ENCODE measurements around the gene DLEC1. TPM values are rescaled to one million over a fixed set of nuclear protein-coding genes. Genes with fewer than 3 reads are reported as not detected.

The DLEC1 gene
- total and polyA plus RNA-seq, 2 donors (not counting 1 experiment from before 2014, with no cell fraction given) = 0.52 to 2.1 TPM

DNA sequence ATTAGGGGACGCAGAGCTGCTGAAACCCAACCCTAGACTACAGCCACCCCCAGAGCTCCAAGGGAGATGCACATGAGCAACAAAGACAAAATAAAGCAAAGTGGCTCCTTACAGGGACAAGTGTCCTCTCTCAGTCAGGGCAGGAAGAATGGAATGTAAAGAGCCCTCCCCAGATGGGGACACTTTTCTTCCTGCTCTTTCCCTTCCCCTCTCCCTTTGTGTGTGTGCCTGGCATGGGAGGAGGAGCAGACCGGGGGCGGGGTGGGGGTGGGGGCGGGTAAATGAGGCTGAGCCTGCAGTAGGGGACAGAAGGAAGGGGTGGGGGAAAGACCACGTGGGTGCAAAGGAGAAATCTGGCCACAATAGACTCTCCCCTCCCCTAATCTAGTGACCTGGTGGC lies 60.5 kb downstream of the DLEC1 start:
- TF ChIP-seq EZH2 (IDR thresholded peaks at IDR 0.05; ENCODE audit: borderline replicate concordance, insufficient read depth, low read depth, low read length, poor library complexity, severe bottlenecking) = no peak
- TF ChIP-seq, protein P1, sequence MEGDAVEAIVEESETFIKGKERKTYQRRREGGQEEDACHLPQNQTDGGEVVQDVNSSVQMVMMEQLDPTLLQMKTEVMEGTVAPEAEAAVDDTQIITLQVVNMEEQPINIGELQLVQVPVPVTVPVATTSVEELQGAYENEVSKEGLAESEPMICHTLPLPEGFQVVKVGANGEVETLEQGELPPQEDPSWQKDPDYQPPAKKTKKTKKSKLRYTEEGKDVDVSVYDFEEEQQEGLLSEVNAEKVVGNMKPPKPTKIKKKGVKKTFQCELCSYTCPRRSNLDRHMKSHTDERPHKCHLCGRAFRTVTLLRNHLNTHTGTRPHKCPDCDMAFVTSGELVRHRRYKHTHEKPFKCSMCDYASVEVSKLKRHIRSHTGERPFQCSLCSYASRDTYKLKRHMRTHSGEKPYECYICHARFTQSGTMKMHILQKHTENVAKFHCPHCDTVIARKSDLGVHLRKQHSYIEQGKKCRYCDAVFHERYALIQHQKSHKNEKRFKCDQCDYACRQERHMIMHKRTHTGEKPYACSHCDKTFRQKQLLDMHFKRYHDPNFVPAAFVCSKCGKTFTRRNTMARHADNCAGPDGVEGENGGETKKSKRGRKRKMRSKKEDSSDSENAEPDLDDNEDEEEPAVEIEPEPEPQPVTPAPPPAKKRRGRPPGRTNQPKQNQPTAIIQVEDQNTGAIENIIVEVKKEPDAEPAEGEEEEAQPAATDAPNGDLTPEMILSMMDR (IDR thresholded peaks at IDR 0.05) = no peak
- CTCF ChIA-PET = no interaction called here
- no CpG with 5 or more reads among the region's 5 CpGs for WGBS (ENCODE audit: insufficient coverage)

DNA sequence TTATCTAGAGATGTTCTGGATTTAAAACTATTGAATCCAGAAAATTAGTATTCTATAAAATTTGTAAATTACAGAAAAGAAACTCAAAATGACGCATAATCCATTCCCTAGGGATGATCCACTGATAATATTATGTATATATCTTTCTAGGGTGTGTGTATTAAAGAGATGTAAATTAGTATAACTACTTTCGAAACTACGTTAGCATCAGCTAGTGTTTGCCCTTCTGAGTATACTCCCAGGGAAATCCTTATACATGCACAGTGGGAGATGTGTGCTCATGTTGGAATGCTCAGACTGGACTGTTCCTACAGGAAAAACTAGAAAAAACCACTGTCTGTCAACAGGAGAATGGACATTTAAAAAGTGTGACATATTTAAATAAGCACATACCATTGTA lies 61.5 kb downstream of the DLEC1 start:
- ATAC-seq (ENCODE audit: low read depth) (no peak), DNase-seq (no peak)
- H3K27me3 ChIP-seq (replicated peaks in 1 of 4; ENCODE audit: control extremely low read depth in 1 of 4, control insufficient read depth in 3 of 4, insufficient read depth in 4 of 4, low read length in 3 of 4) = peaks cover 0 to 6% (median 0%) of the 10 kb centered on the region in 4 experiments
- ChIA-PET CTCF (interaction anchor here (0.6 kb wide), 1 partner anchor 180 kb away, joined by 3 read pairs; no protein-coding TSS in a partner anchor), POLR2A (no interaction called here)
- H3K4me1 ChIP-seq (ENCODE audit: control insufficient read depth in 2 of 2, insufficient read depth in 2 of 2, low read length in 2 of 2) = peaks cover 3 to 9% of the 10 kb centered on the region in 2 donors
- H3K9ac ChIP-seq (ENCODE audit: low read length) = no peak overlapping the region
- Mint-ChIP-seq H3K4me3 (no peak overlapping the region), H3K27ac (no peak overlapping the region), H3K4me1 (peaks cover 8% of the 10 kb centered on the region), H3K27me3 (peaks cover 14% of the 10 kb centered on the region), H3K9me3 (ENCODE audit: insufficient read depth) (peaks cover 2% of the 10 kb centered on the region)
- no peaks in the 10 kb centered on the region for H4K20me1 ChIP-seq (ENCODE audit: control insufficient read depth, insufficient read depth, low read length, poor library complexity, severe bottlenecking)
- no peak overlapping the region for H3K4me2 ChIP-seq (replicated peaks; ENCODE audit: low read depth, low read length, poor library complexity, severe bottlenecking)
- H3K9me3 ChIP-seq (ENCODE audit: control extremely low read depth in 1 of 3, control insufficient read depth in 2 of 3, insufficient read depth in 1 of 3, low read length in 2 of 3) = peaks cover 3 to 12% (median 4%) of the 10 kb centered on the region in 3 donors
- intact Hi-C loops (cut with micrococcal nuclease) = no loop called here
- H2AFZ ChIP-seq (ENCODE audit: insufficient read depth, low read depth, low read length, poor library complexity, severe bottlenecking) = no peak overlapping the region
- H3K36me3 ChIP-seq (replicated peaks in 1 of 2; ENCODE audit: control extremely low read depth in 1 of 2, control insufficient read depth in 1 of 2, extremely low read depth in 1 of 2, insufficient read depth in 2 of 2, low read length in 1 of 2) = no peaks in the 10 kb centered on the region
- no CpG with 5 or more reads among the region's 3 CpGs for WGBS (ENCODE audit: insufficient coverage)
- H3K27ac ChIP-seq (ENCODE audit: low read length in 2 of 2) = no peak overlapping the region
- H3K4me3 ChIP-seq (ENCODE audit: control extremely low read depth in 1 of 5, extremely low read depth in 1 of 5, insufficient read depth in 1 of 5, low read depth in 2 of 5, low read length in 4 of 5) = no peak overlapping the region
- TF ChIP-seq EZH2 (IDR thresholded peaks at IDR 0.05; ENCODE audit: borderline replicate concordance, insufficient read depth, low read depth, low read length, poor library complexity, severe bottlenecking) = no peak
- TF ChIP-seq, protein P1 (IDR thresholded peaks at IDR 0.05) = no peak
- no peaks in the 10 kb centered on the region for H3K79me2 ChIP-seq (ENCODE audit: control insufficient read depth, insufficient read depth, low read length)

More for the DNA sequence above, 60.5 kb downstream of the DLEC1 start:
- H3K79me2 ChIP-seq (ENCODE audit: control insufficient read depth, insufficient read depth, low read length) = no peaks in the 10 kb centered on the region
- Mint-ChIP-seq H3K27me3 (peaks cover 14% of the 10 kb centered on the region), H3K27ac (no peak overlapping the region), H3K4me1 (peaks cover 8% of the 10 kb centered on the region), H3K9me3 (ENCODE audit: insufficient read depth) (no peaks in the 10 kb centered on the region), H3K4me3 (no peak overlapping the region)
- DNase-seq (no peak), ATAC-seq (ENCODE audit: low read depth) (no peak)
- peaks cover under 1 to 3% (median 3%) of the 10 kb centered on the region in 3 donors for H3K9me3 ChIP-seq (ENCODE audit: control extremely low read depth in 1 of 3, control insufficient read depth in 2 of 3, insufficient read depth in 1 of 3, low read length in 2 of 3)
- no peaks in the 10 kb centered on the region for H4K20me1 ChIP-seq (ENCODE audit: control insufficient read depth, insufficient read depth, low read length, poor library complexity, severe bottlenecking)
- peaks cover 3 to 9% of the 10 kb centered on the region in 2 donors for H3K4me1 ChIP-seq (ENCODE audit: control insufficient read depth in 2 of 2, insufficient read depth in 2 of 2, low read length in 2 of 2)
- H3K27me3 ChIP-seq (replicated peaks in 1 of 4; ENCODE audit: control extremely low read depth in 1 of 4, control insufficient read depth in 3 of 4, insufficient read depth in 4 of 4, low read length in 3 of 4) = peaks cover 0 to 6% (median 0%) of the 10 kb centered on the region in 4 experiments
- no peak overlapping the region for H3K4me3 ChIP-seq (ENCODE audit: control extremely low read depth in 1 of 5, extremely low read depth in 1 of 5, insufficient read depth in 1 of 5, low read depth in 2 of 5, low read length in 4 of 5)
- H2AFZ ChIP-seq (ENCODE audit: insufficient read depth, low read depth, low read length, poor library complexity, severe bottlenecking) = no peak overlapping the region
- no peak overlapping the region for H3K27ac ChIP-seq (ENCODE audit: low read length in 2 of 2)
- POLR2A ChIA-PET = no interaction called here
- H3K36me3 ChIP-seq (replicated peaks in 1 of 2; ENCODE audit: control extremely low read depth in 1 of 2, control insufficient read depth in 1 of 2, extremely low read depth in 1 of 2, insufficient read depth in 2 of 2, low read length in 1 of 2) = no peaks in the 10 kb centered on the region
- intact Hi-C loops (cut with micrococcal nuclease) = no loop called here
- H3K4me2 ChIP-seq (replicated peaks; ENCODE audit: low read depth, low read length, poor library complexity, severe bottlenecking) = no peak overlapping the region
- no peak overlapping the region for H3K9ac ChIP-seq (ENCODE audit: low read length)

Measured in B cell (primary cell).